Ovary (tissue), 9 donors: ENCODE measurements around the gene ERBB2. TPM values are rescaled to one million over a fixed set of nuclear protein-coding genes. Genes with fewer than 3 reads are reported as not detected.

Experiments used
- DNase-seq, 5 donors: peaks; one replicate each; pipeline ENCODE4 v3.0.0-alpha.2; 2019 to 2020
- H3K27ac ChIP-seq, 2 donors: fragments of 200-600 bp; one replicate each; pipeline versions ENCODE4 v1.5.1 to v1.8.0; 2019 to 2022
- H3K27me3 ChIP-seq: fragments of 200-600 bp; one replicate; pipeline ENCODE4 v1.8.0; 2022
- H3K36me3 ChIP-seq: fragments of 200-600 bp; sonication (generic); one replicate; pipeline ENCODE4 v1.5.1; 2019
- H3K4me1 ChIP-seq: one replicate; pipeline ENCODE4 v1.8.1; 2013; ENCODE audit warnings: mild to moderate bottlenecking, moderate library complexity; ENCODE audit not compliant: insufficient read depth
- H3K4me3 ChIP-seq: fragments of 200-600 bp; sonication (generic); one replicate; pipeline ENCODE4 v1.5.1; 2017
- H3K9me3 ChIP-seq, 2 donors: fragments of 200-600 bp in 1 of 2; sonication (generic) in 1 of 2; one replicate each; pipeline versions ENCODE4 v1.5.1 to v1.8.1; 2013 to 2019; ENCODE audit warnings: mild to moderate bottlenecking in 1 of 2, moderate library complexity in 1 of 2
- CTCF ChIP-seq, 3 donors: fragments of 450-650 bp in 2 of 3; fragments of 200-600 bp in 1 of 3; IDR thresholded peaks; one replicate each; pipeline versions ENCODE4 v1.5.1 to v1.8.0; 2016 to 2022; ENCODE audit warnings: antibody characterized with exemption in 3 of 3, mild to moderate bottlenecking in 1 of 3
- EP300 ChIP-seq: sonication (generic); formaldehyde crosslinking; IDR thresholded peaks from one replicate; pipeline ENCODE4 v1.6.1; 2017; ENCODE audit warnings: antibody characterized with exemption
- POLR2A ChIP-seq: fragments of 450-650 bp; IDR thresholded peaks from one replicate; pipeline ENCODE4 v1.6.1; 2017; ENCODE audit warnings: antibody characterized with exemption, mild to moderate bottlenecking, moderate library complexity
- WGBS, 3 donors: extraction: QIAGEN DNeasy Blood & Tissue Kit in 1 of 3; methylation state at CpG; one replicate each; pipeline versions ENCODE4 v1.1.5 to v1.1.7; 2013 to 2017; 5-methylcytosine and 5-hydroxymethylcytosine counted together
- intact Hi-C, 4 donors: fragments of 100-400 bp; cut with DNase I; formaldehyde crosslinking; loops; one replicate each; pipeline versions ENCODE4 v1.11.0 to v1.15.1; 2022 to 2023
- polyA plus RNA-seq, 2 donors: library from polyadenylated mRNA; stranded (reverse); fragments of 200-250 nt in 1 of 2; fragments of 350-450 nt in 1 of 2; fragmentation: Illumina TruSeq in 1 of 2; extraction: RNeasy Lipid Tissue Mini Kit (QIAGEN cat#74804) in 1 of 2; gene quantifications; one replicate each; pipeline ENCODE4 v1.2.3, GENCODE V29; 2013 to 2014
- total RNA-seq, 7 donors: library from RNA; depleted of rRNA in 2 of 7; stranded (reverse); fragments of >200 nt in 2 of 7; fragmentation: NEBNext Ultra II Directional in 3 of 7; extraction: Animal tissue kit (Norgen Biotek cat#: 25700) in 3 of 7; gene quantifications; one replicate each; pipeline versions ENCODE4 v1.1.0 to v1.2.4, GENCODE V29; 2016 to 2023
- donor health status: DM: no; HTN: no; CAD: no; lungs with moderate emphysema.
- donor health status: DM: no; HTN: no; CAD: no.
- donor health status: Bipolar disorder and iron deficiency.
- donor health status: DM: yes; HTN: yes; CAD: no.
- donor health status: DM: no; HTN: no; CAD: no.
- donor health status: DM: yes; HTN: yes; CAD: no.

The ERBB2 gene
- total and polyA plus RNA-seq, 9 donors: 20.1 to 66.3 (median 50.6) TPM

- WGBS, 3 donors: 9 to 10% (median 10%) methylated on average over 6 of the region's 6 CpGs
- peaks cover 6% of the 10 kb centered on the region for H3K4me1 ChIP-seq
- no peaks in the 10 kb centered on the region for H3K9me3 ChIP-seq
- H3K27ac ChIP-seq: peak overlapping the region in 1 of 2 donors; percentile 88
- no peak for TF ChIP-seq CTCF (IDR thresholded peaks at IDR 0.05)
- TF ChIP-seq EP300: no peak
- TF ChIP-seq POLR2A: no peak
- peak overlapping the region; percentile 59 for H3K4me3 ChIP-seq
- H3K27me3 ChIP-seq: no peaks in the 10 kb centered on the region
- no peak for DNase-seq
- intact Hi-C loops: no loop called here
- no peaks in the 10 kb centered on the region for H3K36me3 ChIP-seq
Observed at GRCh38 chr17:39688475-39688835, 11.4 kb upstream of the ERBB2 start.

- no peak for DNase-seq
- Histone ChIP-seq H3K4me3 (no peak overlapping the region), H3K4me1 (peaks cover 6% of the 10 kb centered on the region), H3K27ac (no peak overlapping the region), H3K27me3 (no peaks in the 10 kb centered on the region), H3K36me3 (no peaks in the 10 kb centered on the region), H3K9me3 (no peaks in the 10 kb centered on the region)
- TF ChIP-seq POLR2A: no peak
- TF ChIP-seq EP300: no peak
- no peak for TF ChIP-seq CTCF (IDR thresholded peaks at IDR 0.05)
- intact Hi-C loops: no loop called here
- 22 to 44% (median 27%) methylated on average over 3 of the region's 3 CpGs for WGBS, 3 donors
Observed at GRCh38 chr17:39688945-39689344, 10.9 kb upstream of the ERBB2 start.

GRCh38 chr17:39694593-39694992 is 5.3 kb upstream of the ERBB2 start:
- no peak for TF ChIP-seq CTCF (IDR thresholded peaks at IDR 0.05)
- no peak for TF ChIP-seq EP300
- TF ChIP-seq POLR2A: no peak
- no peak for DNase-seq
- Histone ChIP-seq H3K27me3 (no peaks in the 10 kb centered on the region), H3K4me1 (peaks cover 1% of the 10 kb centered on the region), H3K27ac (no peak overlapping the region), H3K4me3 (no peak overlapping the region), H3K9me3 (no peaks in the 10 kb centered on the region), H3K36me3 (no peaks in the 10 kb centered on the region)
- intact Hi-C loops: no loop called here
- 86 to 89% (median 88%) methylated on average over 5 of the region's 5 CpGs for WGBS, 3 donors

- H3K4me3 ChIP-seq: no peak overlapping the region
- no peak for TF ChIP-seq POLR2A
- no peak overlapping the region for H3K27ac ChIP-seq
- intact Hi-C loops: no loop called here
- H3K27me3 ChIP-seq: no peaks in the 10 kb centered on the region
- no peaks in the 10 kb centered on the region for H3K9me3 ChIP-seq
- peaks cover 1% of the 10 kb centered on the region for H3K4me1 ChIP-seq
- 88 to 92% (median 91%) methylated on average over 2 of the region's 2 CpGs for WGBS, 3 donors
- H3K36me3 ChIP-seq: no peaks in the 10 kb centered on the region
- no peak for DNase-seq
Observed at GRCh38 chr17:39695089-39695474, 4.8 kb upstream of the ERBB2 start.

- no peak for TF ChIP-seq CTCF (IDR thresholded peaks at IDR 0.05)
- no peak for TF ChIP-seq EP300
- no peak for TF ChIP-seq POLR2A
- Histone ChIP-seq H3K27ac (no peak overlapping the region), H3K27me3 (no peaks in the 10 kb centered on the region), H3K4me3 (no peak overlapping the region), H3K36me3 (no peaks in the 10 kb centered on the region), H3K4me1 (peaks cover 7% of the 10 kb centered on the region), H3K9me3 (no peaks in the 10 kb centered on the region)
- 61 to 76% (median 69%) methylated on average over 6 of the region's 6 CpGs for WGBS, 3 donors
- intact Hi-C loops: no loop called here
- DNase-seq: no peak
Observed at GRCh38 chr17:39696731-39697130, 3.1 kb upstream of the ERBB2 start.
